GM18870 (cell line): Measurements from ENCODE around the gene TRAPPC11.
A peak's percentile ranks its signal among the peaks of the same experiment; 100 is the strongest.

Experiments used
- ATAC-seq: cut with Tn5 transposase; IDR thresholded peaks from one replicate; pipeline ENCODE4 v1.9.1; 2021; ENCODE audit warnings: moderate library complexity; ENCODE audit not compliant: unreplicated experiment

Gene TRAPPC11

GRCh38 chr4:183636923-183637322, 22.2 kb upstream of the TRAPPC11 start:
- ATAC-seq, result no peak

GRCh38 chr4:183637461-183637860, 21.6 kb upstream of the TRAPPC11 start:
- ATAC-seq, result no peak

GRCh38 chr4:183638436-183638835, 20.7 kb upstream of the TRAPPC11 start:
- ATAC-seq, result no peak

- no peak for ATAC-seq
Measured at GRCh38 chr4:183639291-183639690, 19.8 kb upstream of the TRAPPC11 start.

GRCh38 chr4:183645326-183645725, 13.8 kb upstream of the TRAPPC11 start:
- ATAC-seq, result no peak

- ATAC-seq, result no peak
Measured at GRCh38 chr4:183657564-183657963, 1.5 kb upstream of the TRAPPC11 start.

GRCh38 chr4:183658362-183659028, 598 bp upstream of the TRAPPC11 start:
- peak; percentile 31 for ATAC-seq

GRCh38 chr4:183659872-183660242, 764 bp downstream of the TRAPPC11 start:
- no peak for ATAC-seq

GRCh38 chr4:183666088-183666487, 7.0 kb downstream of the TRAPPC11 start:
- no peak for ATAC-seq

- ATAC-seq, result no peak
Measured at GRCh38 chr4:183670251-183670650, 11.2 kb downstream of the TRAPPC11 start.

GRCh38 chr4:183670960-183671555, 12.0 kb downstream of the TRAPPC11 start:
- no peak for ATAC-seq

GRCh38 chr4:183674153-183674552, 15.1 kb downstream of the TRAPPC11 start:
- no peak for ATAC-seq

- no peak for ATAC-seq
Measured at GRCh38 chr4:183675625-183676024, 16.5 kb downstream of the TRAPPC11 start.

- ATAC-seq, result no peak
Measured at GRCh38 chr4:183681119-183681518, 22.0 kb downstream of the TRAPPC11 start.

GRCh38 chr4:183686461-183686860, 27.4 kb downstream of the TRAPPC11 start:
- ATAC-seq, result no peak

GRCh38 chr4:183688216-183688615, 29.1 kb downstream of the TRAPPC11 start:
- no peak for ATAC-seq

- no peak for ATAC-seq
Measured at GRCh38 chr4:183691006-183691405, 31.9 kb downstream of the TRAPPC11 start.

- no peak for ATAC-seq
Measured at GRCh38 chr4:183691897-183692296, 32.8 kb downstream of the TRAPPC11 start.

GRCh38 chr4:183698909-183699308, 39.8 kb downstream of the TRAPPC11 start:
- ATAC-seq, result no peak

- no peak for ATAC-seq
Measured at GRCh38 chr4:183700407-183700806, 41.3 kb downstream of the TRAPPC11 start.

- ATAC-seq, result no peak
Measured at GRCh38 chr4:183702492-183702891, 43.4 kb downstream of the TRAPPC11 start.

- ATAC-seq, result no peak
Measured at GRCh38 chr4:183714626-183715025, 55.5 kb downstream of the TRAPPC11 start.

- no peak for ATAC-seq
Measured at GRCh38 chr4:183716302-183716701, 57.2 kb downstream of the TRAPPC11 start.
